Coronary artery (tissue), 2 donors: Measurements from ENCODE around the gene MRPS11.

Source experiments
- DNase-seq: peaks from one replicate; pipeline ENCODE4 v3.0.0-alpha.2; 2017; ENCODE audit warnings: low spot score
- H3K27ac ChIP-seq, 2 donors: fragments of 200-600 bp; sonication (generic); one replicate each; pipeline ENCODE4 v1.5.1; 2016 to 2019
- H3K4me3 ChIP-seq: fragments of 200-600 bp; sonication (generic); 2 replicates; pipeline ENCODE4 v1.5.1; 2016; ENCODE audit warnings: mild to moderate bottlenecking, moderate library complexity
- CTCF ChIP-seq: fragments of 200-600 bp; sonication (generic); IDR thresholded peaks from one replicate; pipeline ENCODE4 v1.5.1; 2019; ENCODE audit warnings: antibody characterized with exemption

The MRPS11 gene

DNA sequence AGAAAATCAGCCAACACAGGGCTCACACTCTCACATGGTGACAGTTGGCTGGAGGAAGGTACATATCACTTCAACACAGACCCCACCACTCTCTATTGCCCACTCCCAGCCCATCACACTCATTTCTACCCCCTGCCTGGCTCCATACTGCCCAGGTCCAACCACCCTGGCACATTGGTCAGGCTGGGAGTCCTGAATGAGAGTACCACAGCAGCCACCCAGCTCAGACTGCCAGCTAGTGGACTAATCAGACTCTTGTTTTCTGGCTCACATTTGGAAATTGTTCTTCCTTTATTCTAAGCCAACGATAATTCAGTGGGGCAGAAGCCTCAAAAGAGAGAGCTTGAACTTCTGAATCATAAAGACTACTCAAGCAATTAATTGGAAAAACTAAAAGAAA, 20.3 kb upstream of the MRPS11 start:
- DNase-seq = no peak
- no peak for TF ChIP-seq CTCF
- Histone ChIP-seq H3K4me3 (no peak overlapping the region), H3K27ac (no peak overlapping the region)

DNA sequence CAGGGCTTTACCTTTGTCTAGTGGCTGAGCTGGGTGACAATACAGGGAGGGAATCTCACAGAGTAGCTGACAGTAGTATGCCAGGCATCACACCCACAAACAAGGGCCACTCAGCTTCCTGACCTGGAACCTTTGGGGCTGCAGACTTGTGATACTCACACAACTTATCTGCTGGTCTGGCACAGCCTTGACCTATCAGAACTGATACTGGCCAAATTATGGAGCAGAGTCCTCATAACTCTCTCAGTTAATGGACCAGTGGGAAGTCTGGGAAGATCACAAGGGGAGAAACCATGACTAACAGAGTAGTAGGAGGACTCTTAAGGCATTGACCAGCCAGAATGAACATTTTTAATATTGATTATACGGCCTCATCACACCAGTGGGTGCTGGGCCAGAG, 19.8 kb upstream of the MRPS11 start:
- no peak overlapping the region for H3K4me3 ChIP-seq
- no peak for TF ChIP-seq CTCF

DNA sequence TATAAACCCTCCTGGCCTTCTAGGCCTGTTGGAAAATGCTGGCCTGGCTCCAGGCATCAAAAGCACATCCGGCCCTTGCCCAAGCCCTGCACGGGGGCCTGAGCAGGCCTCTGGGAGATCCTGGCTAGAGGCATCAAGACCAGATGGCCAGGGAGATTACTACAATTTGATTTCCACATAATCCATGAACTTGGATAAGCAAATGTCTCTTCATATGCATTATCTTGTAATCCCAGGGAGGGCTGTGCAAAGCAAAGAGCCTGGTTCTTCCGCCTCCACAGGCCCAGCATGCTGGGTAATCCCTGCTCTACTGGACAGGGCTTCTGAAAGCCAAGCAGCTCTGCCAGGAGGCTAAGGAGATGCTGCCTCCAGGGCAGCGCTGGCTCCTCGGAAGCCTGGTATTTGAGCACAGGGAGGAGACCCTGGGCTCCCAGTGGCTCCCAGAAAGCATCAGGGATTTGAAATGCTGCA, 18.5 kb upstream of the MRPS11 start:
- DNase-seq = no peak
- Histone ChIP-seq H3K27ac (no peak overlapping the region), H3K4me3 (no peak overlapping the region)
- no peak for TF ChIP-seq CTCF

More for the DNA sequence above, 19.8 kb upstream of the MRPS11 start:
- no peak for DNase-seq
- H3K27ac ChIP-seq = no peak overlapping the region

GRCh38 chr15:88449581-88449980, 17.9 kb upstream of the MRPS11 start:
- Histone ChIP-seq H3K27ac (no peak overlapping the region), H3K4me3 (no peak overlapping the region)
- TF ChIP-seq CTCF = no peak
- no peak for DNase-seq

DNA sequence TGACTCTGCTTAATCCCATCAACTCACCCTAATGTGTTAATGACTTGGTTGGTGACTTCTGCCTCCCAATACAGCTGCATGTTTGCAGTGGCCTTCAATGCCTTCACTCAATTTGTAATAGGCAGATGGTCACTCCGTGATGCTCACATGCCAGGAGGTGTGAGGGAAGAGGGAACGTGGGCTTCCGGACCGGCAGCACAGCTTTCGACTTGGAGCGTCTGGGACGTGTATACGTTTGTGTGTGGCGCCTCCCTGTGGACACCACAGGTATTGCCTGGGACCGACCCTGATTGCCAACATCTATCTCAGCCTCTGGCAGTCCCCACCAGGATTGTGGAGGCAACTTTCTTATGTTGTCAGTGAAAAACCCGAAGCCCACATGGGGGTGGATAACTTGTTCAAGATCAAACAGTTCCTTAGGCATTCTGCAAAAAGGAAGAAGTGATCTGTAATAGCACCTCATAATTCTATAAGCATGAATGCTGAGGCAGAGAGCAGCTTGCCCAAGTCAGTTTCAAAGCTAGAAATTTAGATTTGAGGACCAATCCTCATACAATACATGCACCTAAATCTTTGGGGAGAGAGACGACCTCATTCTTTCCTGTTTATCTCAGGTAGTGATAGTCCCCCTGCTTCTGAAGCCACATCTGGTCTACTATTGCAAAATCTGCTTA, 17.2 kb upstream of the MRPS11 start:
- no peak for DNase-seq
- peak; percentile 16 for TF ChIP-seq CTCF
- H3K27ac ChIP-seq = no peak overlapping the region
- H3K4me3 ChIP-seq = no peak overlapping the region

- no peak for DNase-seq
- no peak overlapping the region for H3K4me3 ChIP-seq
- TF ChIP-seq CTCF = no peak
- H3K27ac ChIP-seq = no peak overlapping the region
Observed at GRCh38 chr15:88453651-88454050, 13.9 kb upstream of the MRPS11 start.

DNA sequence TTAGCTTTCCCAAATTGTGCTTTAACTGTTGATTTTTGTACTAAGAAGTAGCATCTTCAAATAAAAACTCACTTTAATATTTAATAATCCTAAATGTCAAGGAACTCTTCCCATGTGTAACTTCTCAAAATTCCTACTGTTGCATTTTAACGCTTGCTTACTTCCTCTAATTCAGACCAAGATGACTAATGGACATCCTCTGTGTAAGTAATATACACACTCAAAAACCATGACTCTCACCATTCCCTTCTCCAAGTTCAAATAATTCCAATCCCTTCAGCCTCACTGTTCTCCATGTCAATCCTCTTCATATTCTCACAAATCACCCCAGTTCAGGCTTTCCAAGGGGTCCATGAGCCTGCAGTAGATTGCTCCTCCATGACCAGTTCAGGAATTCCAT, 13.3 kb upstream of the MRPS11 start:
- Histone ChIP-seq H3K27ac (no peak overlapping the region), H3K4me3 (no peak overlapping the region)
- DNase-seq = no peak
- no peak for TF ChIP-seq CTCF
